Neural cell (in vitro differentiated cells): Measurements from ENCODE around the gene DYNLRB1. TPM values are rescaled to one million over a fixed set of nuclear protein-coding genes. Genes with fewer than 3 reads are reported as not detected.

Experiments used
- H2AFZ ChIP-seq: fragments of 200-600, 300-800 bp; sonication (generic), shearing (Covaris generic); 2 replicates; pipeline ENCODE4 v1.6.0; 2014; ENCODE audit warnings: low read depth, mild to moderate bottlenecking, antibody characterized with exemption, low read length, moderate library complexity
- H3F3A ChIP-seq: fragments of 200-600 bp; shearing (Covaris generic); 2 replicates; pipeline ENCODE4 v1.6.1; 2016; ENCODE audit warnings: mild to moderate bottlenecking, moderate library complexity, mixed read lengths, antibody characterized with exemption, low read length; ENCODE audit not compliant: insufficient read depth, poor library complexity, severe bottlenecking
- H3K27ac ChIP-seq: fragments of 200-600, 300-800 bp; sonication (generic), shearing (Covaris generic); 2 replicates; pipeline ENCODE4 v1.5.1; 2014; ENCODE audit warnings: mild to moderate bottlenecking, low read length, moderate library complexity
- H3K27me3 ChIP-seq: fragments of 300-800, 200-600 bp; sonication (generic), shearing (Covaris generic); 2 replicates; pipeline ENCODE4 v1.6.0; 2014; ENCODE audit warnings: mild to moderate bottlenecking, low read depth, low read length, moderate library complexity; ENCODE audit not compliant: insufficient read depth
- H3K36me3 ChIP-seq: fragments of 300-800, 200-600 bp; sonication (generic), shearing (Covaris generic); 2 replicates; pipeline ENCODE4 v1.5.1; 2014; ENCODE audit warnings: mild to moderate bottlenecking, antibody characterized with exemption, low read length, moderate library complexity; ENCODE audit not compliant: insufficient read depth
- H3K4me2 ChIP-seq: fragments of 300-800, 200-600 bp; sonication (generic), shearing (Covaris generic); 2 replicates; pipeline ENCODE4 v1.6.0; 2014; ENCODE audit warnings: mild to moderate bottlenecking, low read length
- H3K4me3 ChIP-seq: fragments of 300-800, 200-600 bp; sonication (generic), shearing (Covaris generic); 2 replicates; pipeline ENCODE4 v1.5.1; 2014; ENCODE audit warnings: mild to moderate bottlenecking, low read length, moderate library complexity
- H3K79me2 ChIP-seq: fragments of 200-600 bp; shearing (Covaris generic); replicated peaks from 2 replicates; pipeline ENCODE4 v1.6.0; 2014; ENCODE audit warnings: mild to moderate bottlenecking, low read length, moderate library complexity; ENCODE audit not compliant: insufficient read depth
- H3K9ac ChIP-seq: fragments of 300-800, 200-600 bp; sonication (generic), shearing (Covaris generic); 2 replicates; pipeline ENCODE4 v1.6.1; 2016; ENCODE audit warnings: mild to moderate bottlenecking, low read length, mixed read lengths
- H3K9me2 ChIP-seq: fragments of 200-600 bp; shearing (Covaris generic); 2 replicates; pipeline ENCODE4 v1.6.1; 2016; ENCODE audit warnings: mild to moderate bottlenecking, low read length, mixed read lengths; ENCODE audit not compliant: insufficient read depth
- H3K9me3 ChIP-seq: fragments of 200-600, 300-800 bp; sonication (generic), shearing (Covaris generic); 2 replicates; pipeline ENCODE4 v1.6.1; 2016; ENCODE audit warnings: mild to moderate bottlenecking, mixed run types, low read length, moderate library complexity, mixed read lengths
- H4K20me1 ChIP-seq: fragments of 200-600 bp; shearing (Covaris generic); 2 replicates; pipeline ENCODE4 v1.6.1; 2016; ENCODE audit warnings: mild to moderate bottlenecking, mixed run types; ENCODE audit not compliant: insufficient read depth
- CTCF ChIP-seq: fragments of 450-650 bp; IDR thresholded peaks from 2 replicates; pipeline ENCODE4 v1.5.1; 2014; ENCODE audit warnings: antibody characterized with exemption, mild to moderate bottlenecking, moderate library complexity; ENCODE audit not compliant: poor library complexity, severe bottlenecking
- EP300 ChIP-seq: fragments of 450-650 bp; conservative IDR thresholded peaks from 2 replicates; pipeline ENCODE4 v1.6.1; 2014; ENCODE audit warnings: antibody characterized with exemption, mild to moderate bottlenecking, moderate library complexity; ENCODE audit not compliant: poor library complexity, severe bottlenecking
- EZH2 ChIP-seq: fragments of 200-600, 300-800 bp; shearing (Covaris generic), sonication (generic); IDR thresholded peaks from 2 replicates; pipeline ENCODE4 v1.6.1; 2014; ENCODE audit warnings: antibody characterized with exemption, low read length, borderline replicate concordance, mild to moderate bottlenecking; ENCODE audit not compliant: insufficient read depth, poor library complexity, severe bottlenecking
- MXI1 ChIP-seq: fragments of 450-650 bp; conservative IDR thresholded peaks from 2 replicates; pipeline ENCODE4 v1.6.1; 2014; ENCODE audit warnings: antibody characterized with exemption, mild to moderate bottlenecking; ENCODE audit not compliant: poor library complexity, severe bottlenecking
- POLR2AphosphoS5 ChIP-seq: IDR thresholded peaks from 2 replicates; pipeline ENCODE4 v1.6.1; 2012
- RAD21 ChIP-seq: fragments of 450-650 bp; conservative IDR thresholded peaks from 2 replicates; pipeline ENCODE4 v1.6.1; 2014; ENCODE audit warnings: antibody characterized with exemption, mild to moderate bottlenecking, moderate library complexity
- REST ChIP-seq: IDR thresholded peaks from 2 replicates; pipeline ENCODE4 v1.6.1; 2012; ENCODE audit warnings: borderline replicate concordance
- SMC3 ChIP-seq: fragments of 450-650 bp; conservative IDR thresholded peaks from 2 replicates; pipeline ENCODE4 v1.6.1; 2014; ENCODE audit warnings: antibody characterized with exemption, mild to moderate bottlenecking, moderate library complexity; ENCODE audit not compliant: poor library complexity
- TAF1 ChIP-seq: IDR thresholded peaks from 2 replicates; pipeline ENCODE4 v1.6.1; 2012; ENCODE audit warnings: low read depth
- polyA plus RNA-seq: library from polyadenylated mRNA; depleted of rRNA; stranded (reverse); fragments of >200 nt; gene quantifications from 2 replicates; pipeline ENCODE4 v1.2.3, GENCODE V29; 2014

The DYNLRB1 gene
- polyA plus RNA-seq, 1 donor from 2014 or later, result 103 TPM

GRCh38 chr20:34535301-34535840 lies 19.1 kb downstream of the DYNLRB1 start:
- TF ChIP-seq EZH2, result no peak
- no peak for TF ChIP-seq SMC3
- TF ChIP-seq REST, result no peak
- no peak for TF ChIP-seq MXI1
- no peak for TF ChIP-seq CTCF
- TF ChIP-seq TAF1, result no peak
- TF ChIP-seq EP300, result no peak
- TF ChIP-seq RAD21, result no peak
- no peak for TF ChIP-seq POLR2AphosphoS5
- no peak overlapping the region for H2AFZ ChIP-seq
- no peaks in the 10 kb centered on the region for H3F3A ChIP-seq
- no peak overlapping the region for H3K4me3 ChIP-seq
- H3K27ac ChIP-seq, result no peak overlapping the region
- H3K4me2 ChIP-seq, result no peak overlapping the region
- H3K36me3 ChIP-seq, result no peaks in the 10 kb centered on the region
- H3K27me3 ChIP-seq, result no peaks in the 10 kb centered on the region
- H3K9me2 ChIP-seq, result no peaks in the 10 kb centered on the region
- H4K20me1 ChIP-seq, result no peaks in the 10 kb centered on the region
- no peaks in the 10 kb centered on the region for H3K79me2 ChIP-seq
- H3K9me3 ChIP-seq, result no peaks in the 10 kb centered on the region
- H3K9ac ChIP-seq, result no peak overlapping the region

GRCh38 chr20:34535857-34536256 lies 19.6 kb downstream of the DYNLRB1 start:
- Histone ChIP-seq H3K4me2 (no peak overlapping the region), H3F3A (no peaks in the 10 kb centered on the region), H3K9ac (no peak overlapping the region), H3K9me3 (no peaks in the 10 kb centered on the region), H3K27me3 (no peaks in the 10 kb centered on the region), H2AFZ (no peak overlapping the region), H3K36me3 (no peaks in the 10 kb centered on the region), H3K27ac (no peak overlapping the region), H3K9me2 (no peaks in the 10 kb centered on the region), H3K79me2 (no peaks in the 10 kb centered on the region), H4K20me1 (no peaks in the 10 kb centered on the region), H3K4me3 (no peak overlapping the region)
- no peak for TF ChIP-seq TAF1
- no peak for TF ChIP-seq RAD21
- no peak for TF ChIP-seq EP300
- TF ChIP-seq CTCF, result no peak
- TF ChIP-seq MXI1, result no peak
- TF ChIP-seq SMC3, result no peak
- TF ChIP-seq POLR2AphosphoS5, result no peak
- no peak for TF ChIP-seq REST
- no peak for TF ChIP-seq EZH2
